H1 (cell line): ENCODE data around the gene WASHC3. TPM values are rescaled to one million over a fixed set of nuclear protein-coding genes. Genes with fewer than 3 reads are reported as not detected.
"Not testable (repeated sequence)": the region's sequence is repeated elsewhere in the genome, so short reads cannot be mapped to it uniquely, and the experiment has no call there.

ENCODE experiments used
- CTCF ChIA-PET: fragments of 300-600 bp; sonication (Branson Sonifier 250); formaldehyde crosslinking; loops from one replicate; lab custom pipeline; 2021; ENCODE audit not compliant: partially characterized antibody; lab: Charles Lee
- POLR2A ChIA-PET: fragments of 300-600 bp; sonication (Branson Sonifier 250); formaldehyde crosslinking; loops from one replicate; lab custom pipeline; 2021; ENCODE audit warnings: inconsistent platforms; ENCODE audit not compliant: partially characterized antibody; lab: Charles Lee
- DNase-seq, 2 experiments: peaks; one replicate each; pipeline versions ENCODE4 v3.0.0 to v3.0.0-alpha.2; 2010 to 2022; ENCODE audit warnings: low spot score in 2 of 2, low read depth in 1 of 2, mixed read lengths in 1 of 2
- FAIRE-seq: peaks from 2 replicates; lab custom pipeline; 2011; peaks lifted over from hg19 to GRCh38; lab: Jason Lieb, UNC
- H2AFZ ChIP-seq: 2 replicates; pipeline ENCODE4 v1.8.1; 2012; ENCODE audit warnings: low read length, inconsistent platforms
- H2AK5ac ChIP-seq: 2 replicates; pipeline ENCODE4 v1.6.1; 2013; ENCODE audit warnings: low read depth, low read length
- H2BK120ac ChIP-seq: replicated peaks from 2 replicates; pipeline ENCODE3; 2013; ENCODE audit warnings: low read depth, low read length, inconsistent platforms
- H2BK12ac ChIP-seq: 2 replicates; pipeline ENCODE4 v1.6.1; 2013; ENCODE audit warnings: low read depth, low read length
- H2BK15ac ChIP-seq: 2 replicates; pipeline ENCODE4 v1.6.1; 2013; ENCODE audit warnings: low read length
- H2BK20ac ChIP-seq: 2 replicates; pipeline ENCODE4 v1.6.1; 2013; ENCODE audit warnings: low read length
- H2BK5ac ChIP-seq: 2 replicates; pipeline ENCODE4 v1.6.1; 2013; ENCODE audit warnings: low read depth, low read length
- H3K14ac ChIP-seq: 2 replicates; pipeline ENCODE4 v1.6.1; 2013; ENCODE audit warnings: inconsistent platforms; ENCODE audit not compliant: insufficient read length
- H3K18ac ChIP-seq: 2 replicates; pipeline ENCODE4 v1.6.1; 2013; ENCODE audit warnings: low read length; ENCODE audit errors: extremely low read depth
- H3K23ac ChIP-seq: 2 replicates; pipeline ENCODE4 v1.6.1; 2013; ENCODE audit warnings: inconsistent platforms; ENCODE audit not compliant: insufficient read length
- H3K23me2 ChIP-seq: 2 replicates; pipeline ENCODE4 v1.6.1; 2013; ENCODE audit warnings: low read depth, low read length
- H3K27ac ChIP-seq: 2 replicates; pipeline ENCODE4 v1.6.1; 2011; ENCODE audit warnings: low read depth, low read length, inconsistent platforms
- H3K27me3 ChIP-seq, 4 experiments: replicated peaks in 1 of 4; 1 replicate in 1 of 4; 2 replicates in 3 of 4; pipeline versions ENCODE4 v1.6.1 to v1.8.1; 2011 to 2013; ENCODE audit warnings: low read length in 3 of 4, mild to moderate bottlenecking in 3 of 4, inconsistent platforms in 2 of 4, mixed read lengths in 2 of 4, moderate library complexity in 1 of 4; ENCODE audit not compliant: control insufficient read depth in 3 of 4, insufficient read depth in 3 of 4; ENCODE audit errors: extremely low read depth in 1 of 4
- H3K36me3 ChIP-seq, 4 experiments: 2 replicates each; pipeline versions ENCODE4 v1.6.1 to v1.8.1; 2011 to 2013; ENCODE audit warnings: mild to moderate bottlenecking in 4 of 4, low read length in 3 of 4, moderate library complexity in 2 of 4, control low read depth in 1 of 4, inconsistent platforms in 1 of 4; ENCODE audit not compliant: insufficient read depth in 4 of 4, control insufficient read depth in 2 of 4
- H3K4ac ChIP-seq: replicated peaks from 2 replicates; pipeline ENCODE3; 2013; ENCODE audit warnings: low read length, low read depth, mixed read lengths, inconsistent platforms; ENCODE audit not compliant: insufficient read length
- H3K4me1 ChIP-seq, 4 experiments: replicated peaks in 1 of 4; 1 replicate in 1 of 4; 2 replicates in 3 of 4; pipeline versions ENCODE4 v1.6.1 to v1.8.1; 2011 to 2013; ENCODE audit warnings: low read length in 3 of 4, inconsistent platforms in 2 of 4, mixed read lengths in 1 of 4; ENCODE audit not compliant: insufficient read depth in 4 of 4, control insufficient read depth in 3 of 4
- H3K4me2 ChIP-seq, 2 experiments: 2 replicates each; pipeline versions ENCODE4 v1.6.1 to v1.8.1; 2011 to 2013; ENCODE audit warnings: low read depth in 2 of 2, low read length in 2 of 2, control low read depth in 1 of 2, inconsistent platforms in 1 of 2, mild to moderate bottlenecking in 1 of 2; ENCODE audit not compliant: insufficient read depth in 1 of 2
- H3K4me3 ChIP-seq, 4 experiments: fragments of 200-600, 300-600 bp in 1 of 4; sonication (generic), shearing (Covaris generic), sonication (Bioruptor Twin) in 1 of 4; 2 replicates each; pipeline versions ENCODE4 v1.5.1 to v1.8.1; 2011 to 2016; ENCODE audit warnings: low read length in 4 of 4, low read depth in 3 of 4, control low read depth in 2 of 4, inconsistent platforms in 2 of 4, mild to moderate bottlenecking in 2 of 4, mixed read lengths in 1 of 4, moderate library complexity in 1 of 4; ENCODE audit not compliant: insufficient read depth in 2 of 4; ENCODE audit errors: extremely low read depth in 1 of 4
- H3K56ac ChIP-seq: replicated peaks from 2 replicates; pipeline ENCODE3; 2013; ENCODE audit warnings: low read depth, mild to moderate bottlenecking, mixed read lengths, low read length, inconsistent platforms; ENCODE audit not compliant: insufficient read length
- H3K79me1 ChIP-seq: 2 replicates; pipeline ENCODE4 v1.6.1; 2013; ENCODE audit warnings: low read depth, low read length, control low read depth
- H3K79me2 ChIP-seq, 2 experiments: 2 replicates each; pipeline versions ENCODE4 v1.6.1 to v1.8.1; 2012 to 2013; ENCODE audit warnings: low read length in 2 of 2, mild to moderate bottlenecking in 2 of 2, inconsistent platforms in 1 of 2; ENCODE audit not compliant: insufficient read depth in 2 of 2, control insufficient read depth in 1 of 2
- H3K9ac ChIP-seq, 4 experiments: replicated peaks in 1 of 4; 1 replicate in 1 of 4; 2 replicates in 3 of 4; pipeline versions ENCODE4 v1.6.1 to v1.8.1; 2011 to 2013; ENCODE audit warnings: low read depth in 3 of 4, low read length in 3 of 4, control low read depth in 2 of 4, mild to moderate bottlenecking in 2 of 4, moderate library complexity in 2 of 4, inconsistent platforms in 1 of 4; ENCODE audit errors: extremely low read depth in 1 of 4
- H3K9me3 ChIP-seq, 2 experiments: 2 replicates each; pipeline versions ENCODE4 v1.6.1 to v1.8.1; 2012 to 2013; ENCODE audit warnings: mild to moderate bottlenecking in 2 of 2, moderate library complexity in 2 of 2, control low read depth in 1 of 2, inconsistent platforms in 1 of 2, low read depth in 1 of 2, low read length in 1 of 2, mixed read lengths in 1 of 2; ENCODE audit not compliant: insufficient read depth in 2 of 2
- H4K20me1 ChIP-seq, 2 experiments: replicated peaks in 1 of 2; 2 replicates each; pipeline versions ENCODE3 to v1.8.1; 2011 to 2013; ENCODE audit warnings: inconsistent platforms in 2 of 2, low read length in 2 of 2, mild to moderate bottlenecking in 1 of 2; ENCODE audit not compliant: insufficient read depth in 2 of 2, control insufficient read depth in 1 of 2
- H4K5ac ChIP-seq: 2 replicates; pipeline ENCODE4 v1.6.1; 2013; ENCODE audit warnings: low read length, low read depth, mixed read lengths, inconsistent platforms; ENCODE audit not compliant: insufficient read length
- H4K8ac ChIP-seq: 2 replicates; pipeline ENCODE4 v1.8.0; 2013; ENCODE audit warnings: mild to moderate bottlenecking, moderate library complexity, low read length, inconsistent platforms; ENCODE audit not compliant: insufficient read depth; ENCODE audit errors: extremely low read depth
- H4K91ac ChIP-seq: replicated peaks from 2 replicates; pipeline ENCODE3; 2013; ENCODE audit warnings: low read length, mixed read lengths, inconsistent platforms; ENCODE audit not compliant: insufficient read length
- WGBS, 2 experiments: shearing (Covaris generic) in 1 of 2; methylation state at CpG; one replicate each; pipeline versions ENCODE4 v1.1.6 to v1.1.7; 2013 to 2015; ENCODE audit warnings: low lambda C conversion rate in 2 of 2, mixed read lengths in 2 of 2, inconsistent platforms in 1 of 2, low coverage in 1 of 2, missing lambda C conversion rate in 1 of 2; ENCODE audit not compliant: insufficient replicate concordance in 2 of 2, insufficient coverage in 1 of 2, insufficient read length in 1 of 2; ENCODE audit errors: extremely low coverage in 1 of 2, missing lambda C conversion rate in 1 of 2; 5-methylcytosine and 5-hydroxymethylcytosine counted together
- polyA plus RNA-seq, 7 experiments: library from polyadenylated mRNA; depleted of rRNA in 3 of 7; stranded (reverse) in 5 of 7; unstranded in 2 of 7; fragments of >200 nt in 5 of 7; fragments of 200-250 nt in 2 of 7; gene quantifications; 1 replicate in 5 of 7; 2 replicates in 1 of 7; 4 replicates in 1 of 7; pipeline versions ENCODE4 v1.2.1 to v1.2.3, GENCODE V29; 2011 to 2013; ENCODE audit warnings: missing spikeins in 2 of 7, mixed read lengths in 2 of 7
- total RNA-seq: library from RNA; stranded (reverse); fragmentation: NEBNext Ultra II Directional; extraction: Animal tissue kit (Norgen Biotek cat#: 25700); gene quantifications from 2 replicates; pipeline ENCODE4 v1.2.1, GENCODE V29; 2021

WASHC3 gene
- total and polyA plus RNA-seq, 2 of the 8 experiments (the other 6 are each of a cell fraction or from before 2014, with no cell fraction given): 7.4 to 8.3 TPM

GRCh38 chr12:102018607-102019006 lies 43.2 kb downstream of the WASHC3 start:
- H4K8ac ChIP-seq, H2AK5ac ChIP-seq, H3K4me3 ChIP-seq, H3K9ac ChIP-seq, H3K4me1 ChIP-seq, H3K36me3 ChIP-seq, H3K4me2 ChIP-seq, H3K23ac ChIP-seq, H3K79me1 ChIP-seq, H3K27ac ChIP-seq, H2BK20ac ChIP-seq, H2BK120ac ChIP-seq, H3K27me3 ChIP-seq, H2BK15ac ChIP-seq, H4K5ac ChIP-seq, H3K18ac ChIP-seq, H2BK12ac ChIP-seq, H3K23me2 ChIP-seq, CTCF ChIA-PET, H3K14ac ChIP-seq, H3K56ac ChIP-seq, POLR2A ChIA-PET, H3K79me2 ChIP-seq, DNase-seq, H3K4ac ChIP-seq, H2BK5ac ChIP-seq, H3K9me3 ChIP-seq, H2AFZ ChIP-seq, H4K91ac ChIP-seq, FAIRE-seq, H4K20me1 ChIP-seq: not testable (repeated sequence)
- WGBS, 2 experiments: 88% methylated on average over 5 of the region's 5 CpGs; no CpG with 5 or more reads in 1 of the 2 experiments
